RWPE1 (cell line): ENCODE results near the gene IL9.

ENCODE experiments used
- CTCF ChIA-PET: fragments of 350-600 bp; sonication (Branson Sonifier 250); formaldehyde crosslinking; extraction: SDS; loops from one replicate; lab custom pipeline; 2021; lab: Yijun Ruan, JAX
- POLR2A ChIA-PET: fragments of 400-600 bp; formaldehyde crosslinking; extraction: SDS; loops from one replicate; lab custom pipeline; 2020; ENCODE audit warnings: antibody characterized with exemption; ENCODE audit not compliant: low non-redundant PET; lab: Yijun Ruan, JAX
- DNase-seq: peaks from one replicate; pipeline ENCODE4 v3.0.0; 2012; ENCODE audit warnings: low spot score
- H3K27ac ChIP-seq: fragments of 450-650 bp; 2 replicates; pipeline ENCODE4 v1.5.1; 2017
- CTCF ChIP-seq: fragments of 450-650 bp; conservative IDR thresholded peaks from 2 replicates; pipeline ENCODE4 v1.5.1; 2017; ENCODE audit warnings: low read depth, mild to moderate bottlenecking

IL9 gene

GRCh38 chr5:135894789-135895188, 852 bp downstream of the IL9 start:
- no peak for DNase-seq
- ChIA-PET POLR2A (no interaction called here), CTCF (no interaction called here)
- H3K27ac ChIP-seq: no peak overlapping the region
- TF ChIP-seq CTCF: no peak

GRCh38 chr5:135894276-135894675, 1.4 kb downstream of the IL9 start:
- ChIA-PET POLR2A (interaction anchor here (0.5 kb wide), 1 partner anchor 9 kb away, joined by 3 read pairs; no protein-coding TSS in a partner anchor), CTCF (no interaction called here)
- H3K27ac ChIP-seq: no peak overlapping the region
- no peak for TF ChIP-seq CTCF
- DNase-seq: no peak

- CTCF ChIA-PET: interaction anchor here (0.6 kb wide), 1 partner anchor 425 kb away, joined by 3 read pairs; no protein-coding TSS in a partner anchor
- POLR2A ChIA-PET: no interaction called here
- no peak for DNase-seq
- no peak overlapping the region for H3K27ac ChIP-seq
- no peak for TF ChIP-seq CTCF
Measured at GRCh38 chr5:135891791-135892190, 3.9 kb downstream of the IL9 start.

GRCh38 chr5:135891268-135891667, 4.4 kb downstream of the IL9 start:
- ChIA-PET CTCF (interaction anchor here (0.6 to 1.1 kb wide), 4 partner anchors 18 to 425 kb away, joined by 3 to 6 read pairs (median 4); no protein-coding TSS in a partner anchor), POLR2A (no interaction called here)
- no peak for DNase-seq

GRCh38 chr5:135890867-135891266, 4.8 kb downstream of the IL9 start:
- POLR2A ChIA-PET: no interaction called here
- TF ChIP-seq CTCF: no peak
- no peak for DNase-seq
- H3K27ac ChIP-seq: no peak overlapping the region
- CTCF ChIA-PET: interaction anchor here (0.6 to 1.1 kb wide), 3 partner anchors 17 to 321 kb away, joined by 3 to 6 read pairs (median 4); no protein-coding TSS in a partner anchor

More at GRCh38 chr5:135891268-135891667, 4.4 kb downstream of the IL9 start:
- no peak for TF ChIP-seq CTCF
- H3K27ac ChIP-seq: no peak overlapping the region

GRCh38 chr5:135890296-135890695, 5.3 kb downstream of the IL9 start:
- no peak overlapping the region for H3K27ac ChIP-seq
- CTCF ChIA-PET: interaction anchor here (1.1 kb wide), 1 partner anchor 322 kb away, joined by 4 read pairs; no protein-coding TSS in a partner anchor
- no peak for TF ChIP-seq CTCF
- POLR2A ChIA-PET: no interaction called here
- DNase-seq: no peak
